Thyroid gland (tissue), 4 donors: Measurements from ENCODE around the gene ACAA1. TPM values are rescaled to one million over a fixed set of nuclear protein-coding genes. Genes with fewer than 3 reads are reported as not detected.

Source experiments
- DNase-seq, 2 donors: peaks; one replicate each; pipeline ENCODE4 v3.0.0-alpha.2; 2019
- H3K27ac ChIP-seq, 3 donors: fragments of 200-600 bp; sonication (generic); 1 replicate in 2 of 3; 2 replicates in 1 of 3; pipeline ENCODE4 v1.5.1; 2016 to 2019; ENCODE audit warnings: mild to moderate bottlenecking in 1 of 3, moderate library complexity in 1 of 3
- H3K27me3 ChIP-seq: fragments of 200-600 bp; sonication (generic); one replicate; pipeline ENCODE4 v1.5.1; 2019
- H3K36me3 ChIP-seq, 2 donors: fragments of 200-600 bp; sonication (generic); one replicate each; pipeline ENCODE4 v1.5.1; 2016 to 2019
- H3K4me1 ChIP-seq, 2 donors: fragments of 200-600 bp; sonication (generic); one replicate each; pipeline ENCODE4 v1.5.1; 2017 to 2019
- H3K4me3 ChIP-seq, 3 donors: fragments of 200-600 bp; sonication (generic); replicated peaks in 1 of 3; 1 replicate in 2 of 3; 2 replicates in 1 of 3; pipeline ENCODE4 v1.5.1; 2016; ENCODE audit warnings: mild to moderate bottlenecking in 1 of 3
- H3K9me3 ChIP-seq: fragments of 200-600 bp; sonication (generic); one replicate; pipeline ENCODE4 v1.5.1; 2017
- CTCF ChIP-seq, 6 experiments: fragments of 200-600 bp in 3 of 6; fragments of 450-650 bp in 3 of 6; sonication (generic) in 3 of 6; IDR thresholded peaks; one replicate each; pipeline ENCODE4 v1.5.1; 2016 to 2019; ENCODE audit warnings: antibody characterized with exemption in 6 of 6, mild to moderate bottlenecking in 2 of 6, inconsistent platforms in 1 of 6, moderate library complexity in 1 of 6
- POLR2A ChIP-seq, 2 donors: fragments of 450-650 bp; IDR thresholded peaks; one replicate each; pipeline ENCODE4 v1.6.1; 2017; ENCODE audit warnings: antibody characterized with exemption in 2 of 2, mild to moderate bottlenecking in 2 of 2, moderate library complexity in 1 of 2
- WGBS, 2 donors: methylation state at CpG; one replicate each; pipeline ENCODE4 v1.1.5; 2017; 5-methylcytosine and 5-hydroxymethylcytosine counted together
- intact Hi-C: fragments of 100-400 bp; cut with DNase I; formaldehyde crosslinking; loops from one replicate; pipeline ENCODE4 v1.15.1; 2023
- total RNA-seq, 4 donors: library from RNA; depleted of rRNA; stranded (reverse); fragments of >200 nt; gene quantifications; one replicate each; pipeline ENCODE4 v1.2.3, GENCODE V29; 2016

The ACAA1 gene
- total RNA-seq, 4 donors from 2014 or later: 63.3 to 86.1 (median 75.1) TPM

GRCh38 chr3:38109580-38110313, 27.2 kb downstream of the ACAA1 start:
- Histone ChIP-seq H3K27ac (no peak overlapping the region), H3K36me3 (no peaks in the 10 kb centered on the region), H3K4me1 (no peaks in the 10 kb centered on the region), H3K9me3 (no peaks in the 10 kb centered on the region), H3K4me3 (no peak overlapping the region), H3K27me3 (no peaks in the 10 kb centered on the region)
- DNase-seq: no peak
- intact Hi-C loops: no loop called here
- TF ChIP-seq CTCF (IDR thresholded peaks at IDR 0.05) (no peak), POLR2A (IDR thresholded peaks at IDR 0.05) (no peak)
- 95 to 96% methylated on average over 15 to 17 of the region's 17 CpGs for WGBS, 2 donors

GRCh38 chr3:38108649-38109579, 28.0 kb downstream of the ACAA1 start:
- Histone ChIP-seq H3K27me3 (no peaks in the 10 kb centered on the region), H3K36me3 (no peaks in the 10 kb centered on the region), H3K4me3 (no peak overlapping the region), H3K27ac (no peak overlapping the region), H3K4me1 (no peaks in the 10 kb centered on the region), H3K9me3 (no peaks in the 10 kb centered on the region)
- intact Hi-C loops: no loop called here
- 87 to 88% methylated on average over 11 of the region's 11 CpGs for WGBS, 2 donors
- TF ChIP-seq CTCF (IDR thresholded peaks at IDR 0.05): no peak
- TF ChIP-seq POLR2A (IDR thresholded peaks at IDR 0.05): no peak
- no peak for DNase-seq

GRCh38 chr3:38107911-38108648, 28.8 kb downstream of the ACAA1 start:
- Histone ChIP-seq H3K4me1 (no peaks in the 10 kb centered on the region), H3K27me3 (no peaks in the 10 kb centered on the region), H3K4me3 (no peak overlapping the region), H3K9me3 (no peaks in the 10 kb centered on the region), H3K27ac (no peak overlapping the region), H3K36me3 (no peaks in the 10 kb centered on the region)
- WGBS, 2 donors: 86 to 92% methylated on average over 5 to 7 of the region's 7 CpGs
- intact Hi-C loops: no loop called here
- TF ChIP-seq POLR2A (IDR thresholded peaks at IDR 0.05): no peak
- no peak for TF ChIP-seq CTCF (IDR thresholded peaks at IDR 0.05)
- no peak for DNase-seq

GRCh38 chr3:38105525-38105924, 31.4 kb downstream of the ACAA1 start:
- no peaks in the 10 kb centered on the region for H3K9me3 ChIP-seq
- no peaks in the 10 kb centered on the region for H3K36me3 ChIP-seq
- 77 to 84% methylated on average over 1 of the region's 1 CpG for WGBS, 2 donors
- no peaks in the 10 kb centered on the region for H3K27me3 ChIP-seq
- H3K4me3 ChIP-seq: no peak overlapping the region
- DNase-seq: no peak
- TF ChIP-seq POLR2A (IDR thresholded peaks at IDR 0.05): no peak
- TF ChIP-seq CTCF (IDR thresholded peaks at IDR 0.05): no peak
- intact Hi-C loops: no loop called here
- H3K27ac ChIP-seq: no peak overlapping the region
- H3K4me1 ChIP-seq: no peaks in the 10 kb centered on the region
